Neuron (in vitro differentiated cells): Measurements from ENCODE around the gene HTR2A.
"Not testable (repeated sequence)": the region's sequence is repeated elsewhere in the genome, so short reads cannot be mapped to it uniquely, and the experiment has no call there.

ENCODE experiments used
- H2AFZ ChIP-seq: one replicate; pipeline ENCODE4 v1.6.1; 2013; ENCODE audit warnings: low read depth, mild to moderate bottlenecking, inconsistent platforms, low read length, moderate library complexity
- H3K27me3 ChIP-seq: one replicate; pipeline ENCODE4 v1.6.1; 2013; ENCODE audit warnings: low read length; ENCODE audit not compliant: insufficient read depth
- H3K36me3 ChIP-seq: one replicate; pipeline ENCODE4 v1.6.1; 2013; ENCODE audit warnings: low read length; ENCODE audit not compliant: insufficient read depth
- H3K4me1 ChIP-seq: one replicate; pipeline ENCODE4 v1.6.1; 2013; ENCODE audit warnings: low read length; ENCODE audit not compliant: insufficient read depth
- H3K4me3 ChIP-seq: 2 replicates; pipeline ENCODE4 v1.5.1; 2013; ENCODE audit warnings: mild to moderate bottlenecking, low read length, moderate library complexity
- H3K9me3 ChIP-seq: one replicate; pipeline ENCODE4 v1.6.1; 2013; ENCODE audit warnings: low read length

HTR2A gene

DNA sequence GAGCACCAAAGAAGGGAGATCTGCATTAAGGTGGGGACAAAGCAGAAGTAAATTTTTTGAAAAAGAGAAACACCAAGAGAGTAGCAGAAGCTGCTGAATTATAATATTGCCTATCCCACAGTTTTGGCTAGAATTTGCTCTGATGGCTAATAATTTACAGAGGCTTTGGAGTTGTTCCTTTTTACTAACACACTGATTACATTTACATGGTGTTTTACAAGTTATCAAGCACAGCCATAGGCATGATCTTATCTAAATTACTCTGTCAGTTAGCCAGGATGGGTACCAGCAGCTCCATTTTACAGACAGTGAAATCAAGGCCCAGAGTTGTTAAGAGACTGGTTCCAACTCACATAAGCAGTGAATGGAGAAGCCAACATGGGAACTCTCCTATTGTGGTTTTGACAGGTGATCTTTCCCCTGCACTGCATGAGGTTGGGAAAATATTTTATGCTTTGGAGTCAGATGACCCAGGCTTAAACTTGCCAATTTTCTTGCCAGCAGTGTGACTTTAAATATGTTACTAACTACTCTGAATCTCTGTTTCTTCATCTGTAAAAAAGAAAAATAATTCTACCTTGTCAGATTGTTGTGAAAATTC, 66.3 kb downstream of the HTR2A start:
- Histone ChIP-seq H3K27me3 (peaks cover 4% of the 10 kb centered on the region), H3K9me3 (no peaks in the 10 kb centered on the region), H3K4me3 (no peak overlapping the region), H3K36me3 (no peaks in the 10 kb centered on the region), H2AFZ (no peak overlapping the region), H3K4me1 (peaks cover 2% of the 10 kb centered on the region)

DNA sequence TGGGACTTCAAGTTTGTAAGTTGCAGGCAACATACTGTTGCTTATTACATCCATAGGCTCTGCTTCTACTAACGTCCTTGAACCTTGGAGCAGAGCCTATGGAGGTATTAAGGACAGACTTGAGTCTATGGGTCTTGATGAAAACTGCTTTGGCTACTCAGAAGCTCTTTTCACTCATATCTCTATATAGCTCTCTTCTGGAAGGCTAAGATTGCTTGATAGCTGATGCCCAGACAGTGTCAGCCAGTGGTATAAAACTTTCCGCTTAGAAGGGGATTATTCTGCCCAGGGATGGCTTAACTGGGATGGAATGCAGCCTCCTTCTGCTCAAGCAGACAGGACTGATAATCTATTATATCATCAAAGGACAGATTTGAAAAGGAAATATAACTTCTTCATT, 74.3 kb downstream of the HTR2A start:
- no peaks in the 10 kb centered on the region for H3K9me3 ChIP-seq
- no peaks in the 10 kb centered on the region for H3K4me1 ChIP-seq
- no peak overlapping the region for H3K4me3 ChIP-seq
- H3K27me3 ChIP-seq = peaks cover 7% of the 10 kb centered on the region
- H2AFZ ChIP-seq = no peak overlapping the region
- H3K36me3 ChIP-seq = no peaks in the 10 kb centered on the region

GRCh38 chr13:46817838-46818476, 78.9 kb downstream of the HTR2A start:
- no peak overlapping the region for H3K4me3 ChIP-seq
- no peaks in the 10 kb centered on the region for H3K36me3 ChIP-seq
- no peak overlapping the region for H2AFZ ChIP-seq
- H3K4me1 ChIP-seq = no peaks in the 10 kb centered on the region
- peaks cover 6% of the 10 kb centered on the region for H3K27me3 ChIP-seq
- peaks cover 2% of the 10 kb centered on the region for H3K9me3 ChIP-seq

- no peak overlapping the region for H2AFZ ChIP-seq
- no peaks in the 10 kb centered on the region for H3K27me3 ChIP-seq
- H3K4me3 ChIP-seq = no peak overlapping the region
- peaks cover 3% of the 10 kb centered on the region for H3K9me3 ChIP-seq
- no peaks in the 10 kb centered on the region for H3K4me1 ChIP-seq
- no peaks in the 10 kb centered on the region for H3K36me3 ChIP-seq
Observed at GRCh38 chr13:46817095-46817494, 79.8 kb downstream of the HTR2A start.

- Histone ChIP-seq H3K9me3 (peaks cover 3% of the 10 kb centered on the region), H3K36me3 (no peaks in the 10 kb centered on the region), H2AFZ (no peak overlapping the region), H3K4me1 (no peaks in the 10 kb centered on the region), H3K4me3 (no peak overlapping the region), H3K27me3 (no peaks in the 10 kb centered on the region)
Observed at GRCh38 chr13:46816371-46816770, 80.5 kb downstream of the HTR2A start.

GRCh38 chr13:46812301-46812797, 84.5 kb downstream of the HTR2A start:
- Histone ChIP-seq H3K4me3 (no peak overlapping the region), H3K36me3 (no peaks in the 10 kb centered on the region), H2AFZ (no peak overlapping the region), H3K27me3 (no peaks in the 10 kb centered on the region), H3K9me3 (peaks cover 3% of the 10 kb centered on the region), H3K4me1 (no peaks in the 10 kb centered on the region)

DNA sequence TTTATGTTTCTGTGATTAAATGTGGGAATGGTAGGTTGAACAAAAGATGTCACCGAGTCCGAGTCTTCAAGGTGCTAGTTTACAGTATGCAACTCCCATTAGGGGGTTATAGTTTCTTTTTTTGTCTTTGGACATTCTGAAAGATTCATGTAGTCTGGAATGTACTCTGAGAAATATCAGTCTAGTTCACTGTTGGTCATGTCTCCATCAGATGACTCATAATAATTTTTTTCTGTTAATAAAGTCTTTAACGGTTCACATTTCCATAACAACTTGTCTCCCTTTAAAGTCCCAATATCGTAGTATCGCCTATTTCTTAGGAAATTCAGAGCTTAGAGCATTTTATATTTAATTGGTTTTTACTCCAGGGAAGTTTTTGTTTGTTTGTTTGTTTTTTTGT, 86.4 kb downstream of the HTR2A start:
- H3K27me3 ChIP-seq = no peaks in the 10 kb centered on the region
- H3K4me3 ChIP-seq = no peak overlapping the region
- H3K36me3 ChIP-seq = no peaks in the 10 kb centered on the region
- H3K4me1 ChIP-seq = no peaks in the 10 kb centered on the region
- peaks cover 3% of the 10 kb centered on the region for H3K9me3 ChIP-seq
- no peak overlapping the region for H2AFZ ChIP-seq

GRCh38 chr13:46804921-46805320, 91.9 kb downstream of the HTR2A start:
- not testable (repeated sequence) for H3K9me3 ChIP-seq, H3K4me3 ChIP-seq, H3K4me1 ChIP-seq, H2AFZ ChIP-seq, H3K36me3 ChIP-seq, H3K27me3 ChIP-seq

- H3K4me1 ChIP-seq = no peaks in the 10 kb centered on the region
- H3K9me3 ChIP-seq = no peaks in the 10 kb centered on the region
- H3K36me3 ChIP-seq = no peaks in the 10 kb centered on the region
- no peak overlapping the region for H3K4me3 ChIP-seq
- H3K27me3 ChIP-seq = peaks cover 3% of the 10 kb centered on the region
- no peak overlapping the region for H2AFZ ChIP-seq
Observed at GRCh38 chr13:46804391-46804815, 92.5 kb downstream of the HTR2A start.

GRCh38 chr13:46803586-46803985, 93.3 kb downstream of the HTR2A start:
- H3K27me3 ChIP-seq = peaks cover 3% of the 10 kb centered on the region
- no peak overlapping the region for H3K4me3 ChIP-seq
- no peaks in the 10 kb centered on the region for H3K9me3 ChIP-seq
- H2AFZ ChIP-seq = no peak overlapping the region
- no peaks in the 10 kb centered on the region for H3K36me3 ChIP-seq
- H3K4me1 ChIP-seq = no peaks in the 10 kb centered on the region

DNA sequence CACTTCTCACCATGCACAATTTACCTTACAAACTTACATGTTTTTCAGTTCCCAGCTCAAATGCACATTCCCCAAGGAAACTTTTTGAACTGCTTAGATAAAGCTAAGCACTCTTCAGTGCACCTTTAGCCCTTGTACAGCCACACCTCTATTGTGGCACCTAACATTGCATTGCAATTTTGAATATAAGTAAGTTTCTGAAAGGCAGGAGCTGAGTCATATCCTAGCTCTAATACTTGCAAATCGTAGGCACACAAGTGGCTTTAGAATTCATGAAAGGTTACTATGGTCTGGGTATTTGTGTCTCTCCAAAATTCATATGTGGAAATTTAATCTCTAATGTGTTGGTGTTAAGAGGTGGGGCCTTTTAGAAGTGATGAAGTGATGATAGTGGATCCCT, 95.0 kb downstream of the HTR2A start:
- H3K4me3 ChIP-seq = no peak overlapping the region
- no peaks in the 10 kb centered on the region for H3K9me3 ChIP-seq
- no peaks in the 10 kb centered on the region for H3K36me3 ChIP-seq
- peaks cover 3% of the 10 kb centered on the region for H3K27me3 ChIP-seq
- no peak overlapping the region for H2AFZ ChIP-seq
- H3K4me1 ChIP-seq = peaks cover 3% of the 10 kb centered on the region

- no peaks in the 10 kb centered on the region for H3K27me3 ChIP-seq
- H2AFZ ChIP-seq = no peak overlapping the region
- H3K36me3 ChIP-seq = no peaks in the 10 kb centered on the region
- no peak overlapping the region for H3K4me3 ChIP-seq
- H3K9me3 ChIP-seq = no peaks in the 10 kb centered on the region
- H3K4me1 ChIP-seq = peaks cover 5% of the 10 kb centered on the region
Observed at GRCh38 chr13:46799139-46799538, 97.7 kb downstream of the HTR2A start.

GRCh38 chr13:46797501-46798237, 99.2 kb downstream of the HTR2A start:
- H3K4me3 ChIP-seq = peak overlapping the region; percentile 75
- H3K4me1 ChIP-seq = peaks cover 5% of the 10 kb centered on the region
- H2AFZ ChIP-seq = peak overlapping the region; percentile 82
- H3K36me3 ChIP-seq = peaks cover 4% of the 10 kb centered on the region
- no peaks in the 10 kb centered on the region for H3K27me3 ChIP-seq
- no peaks in the 10 kb centered on the region for H3K9me3 ChIP-seq
